ENCODE results near the gene UNC13A. TPM values are rescaled to one million over a fixed set of nuclear protein-coding genes. Genes with fewer than 3 reads are reported as not detected.

The UNC13A gene
- total RNA-seq: under 1 TPM; 0.24 to 0.28 TPM
- long read RNA-seq: 0 reads

DNA sequence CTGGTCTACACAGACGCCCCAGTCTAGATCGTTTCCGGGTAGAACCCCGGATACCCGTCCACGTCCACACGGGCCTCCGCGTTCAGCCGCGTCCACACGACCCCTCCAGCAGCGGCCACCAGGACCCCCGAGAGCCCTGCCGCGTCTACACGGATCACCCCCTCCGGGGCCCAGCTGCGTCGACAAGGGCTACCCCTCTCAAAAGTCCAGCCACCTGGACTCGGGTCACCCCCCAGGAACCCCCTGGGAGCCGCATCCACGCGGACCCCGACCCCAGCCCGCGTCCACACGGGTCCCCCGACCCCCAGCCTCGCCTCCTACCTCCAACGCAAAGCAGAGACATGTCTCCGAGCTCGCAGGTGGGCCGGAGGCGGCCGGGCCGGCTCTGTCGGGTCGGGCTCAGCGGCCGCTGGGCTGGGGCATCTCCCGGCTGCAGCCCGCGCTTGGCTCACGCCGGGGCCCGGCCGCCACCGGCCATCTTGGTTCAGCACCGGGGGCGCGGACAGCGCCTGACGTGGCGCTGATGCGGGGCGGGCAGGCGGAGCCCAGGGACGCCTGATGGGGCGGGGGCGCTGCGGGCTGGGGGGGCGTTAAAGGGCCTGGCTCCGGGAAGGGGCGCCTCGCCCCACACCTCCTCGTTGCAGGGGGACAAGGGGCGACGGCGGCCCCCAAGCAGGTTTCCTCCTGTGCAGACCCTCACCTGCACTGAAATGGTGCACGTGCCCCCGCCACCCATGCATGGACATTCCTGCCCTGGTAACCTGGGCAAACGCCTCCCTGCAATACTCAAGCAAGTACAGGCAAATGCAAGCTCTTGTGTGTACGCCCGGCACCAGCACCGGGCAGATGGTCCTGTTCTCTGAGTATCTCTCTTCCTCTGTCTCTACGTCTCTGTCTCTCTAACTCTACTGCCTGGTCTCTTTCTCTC lies at the start of gene UNC13A:
Gene UNC13A (minus strand): TSS at position 498 of the 928 bp plus-strand sequence. CDS start 155 bp downstream, at position 343.
- intact Hi-C loops (cut with DNase I, micrococcal nuclease): no loop called here
- DNase-seq: peak in 1 of 2 donors; percentile 55

DNA sequence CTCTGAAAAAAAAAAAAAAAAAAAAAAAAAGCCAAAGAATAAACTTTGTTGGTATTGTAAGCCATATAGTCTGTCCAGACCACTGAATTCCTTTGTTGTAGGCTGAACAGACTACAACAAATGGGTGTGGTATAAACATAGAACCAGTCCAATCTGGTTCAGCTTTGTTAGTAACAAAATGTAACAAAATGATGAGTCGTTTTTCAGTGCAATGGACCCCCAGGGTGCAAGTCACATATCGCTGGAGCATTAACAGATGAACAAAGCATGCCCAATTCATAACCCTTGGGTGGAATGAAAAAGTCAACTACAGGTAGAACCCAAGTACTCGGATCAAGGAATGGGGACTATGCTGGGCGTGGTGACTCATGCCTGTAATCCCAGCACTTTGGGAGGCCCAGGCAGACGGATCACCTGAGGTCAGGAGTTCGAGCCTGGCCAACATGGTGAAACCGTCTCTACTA lies 49.6 kb upstream of the UNC13A start:
- ATAC-seq (no peak), DNase-seq (no peak)
- intact Hi-C loops (cut with DNase I, micrococcal nuclease): no loop called here

More for the DNA sequence above, at the start of gene UNC13A:
- peak; percentile 80 for ATAC-seq

DNA sequence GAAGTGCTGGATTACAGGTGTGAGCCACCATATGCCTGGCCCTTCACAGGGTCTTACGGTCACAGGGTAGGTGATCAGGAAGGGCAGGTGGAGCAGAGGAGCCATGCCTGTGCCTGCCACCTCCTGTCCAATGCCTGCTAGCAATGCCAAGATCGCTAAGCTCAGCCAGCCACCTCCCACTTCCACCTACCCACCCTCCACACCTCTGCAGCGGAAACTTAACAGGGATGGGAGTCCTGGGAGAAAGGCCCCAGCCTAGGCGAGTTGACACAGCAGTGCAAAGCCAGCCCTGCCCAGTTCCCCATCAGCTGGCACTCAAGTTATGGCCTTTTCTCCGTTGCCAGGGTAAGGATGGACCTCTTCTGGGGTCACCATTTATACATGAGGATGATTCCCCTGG lies 47.3 kb upstream of the UNC13A start:
- no peak for ATAC-seq
- DNase-seq: no peak
- intact Hi-C loops (cut with DNase I, micrococcal nuclease): no loop called here

DNA sequence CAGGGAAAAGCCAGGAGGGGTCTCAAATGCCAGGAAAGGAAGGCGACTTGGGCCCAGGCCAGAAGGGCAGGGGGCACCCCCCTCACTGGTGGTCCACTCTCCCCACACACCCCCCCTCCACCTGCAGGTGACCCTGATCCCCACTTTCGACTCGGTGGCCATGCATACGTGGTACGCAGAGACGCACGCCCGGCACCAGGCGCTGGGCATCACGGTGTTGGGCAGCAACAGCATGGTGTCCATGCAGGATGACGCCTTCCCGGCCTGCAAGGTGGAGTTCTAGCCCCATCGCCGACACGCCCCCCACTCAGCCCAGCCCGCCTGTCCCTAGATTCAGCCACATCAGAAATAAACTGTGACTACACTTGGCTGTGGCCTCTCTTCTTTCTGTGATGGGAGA lies 46.0 kb upstream of the UNC13A start:
- intact Hi-C loops (cut with DNase I, micrococcal nuclease): no loop called here
- no peak for ATAC-seq
- no peak for DNase-seq

DNA sequence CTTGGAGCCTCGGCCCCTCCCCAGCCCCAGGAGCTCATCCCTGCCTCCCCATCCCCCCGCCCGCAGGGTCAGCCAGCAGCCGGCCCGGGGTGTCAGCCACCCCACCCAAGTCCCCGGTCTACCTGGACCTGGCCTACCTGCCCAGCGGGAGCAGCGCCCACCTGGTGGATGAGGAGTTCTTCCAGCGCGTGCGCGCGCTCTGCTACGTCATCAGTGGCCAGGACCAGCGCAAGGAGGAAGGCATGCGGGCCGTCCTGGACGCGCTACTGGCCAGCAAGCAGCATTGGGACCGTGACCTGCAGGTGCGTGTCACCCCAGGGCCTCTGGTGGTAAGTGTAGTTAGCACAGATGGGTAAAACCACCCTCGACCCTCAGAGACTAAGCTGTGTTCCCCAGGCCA lies 45.0 kb upstream of the UNC13A start:
- intact Hi-C loops (cut with DNase I, micrococcal nuclease): no loop called here
- ATAC-seq (no peak), DNase-seq (no peak)

DNA sequence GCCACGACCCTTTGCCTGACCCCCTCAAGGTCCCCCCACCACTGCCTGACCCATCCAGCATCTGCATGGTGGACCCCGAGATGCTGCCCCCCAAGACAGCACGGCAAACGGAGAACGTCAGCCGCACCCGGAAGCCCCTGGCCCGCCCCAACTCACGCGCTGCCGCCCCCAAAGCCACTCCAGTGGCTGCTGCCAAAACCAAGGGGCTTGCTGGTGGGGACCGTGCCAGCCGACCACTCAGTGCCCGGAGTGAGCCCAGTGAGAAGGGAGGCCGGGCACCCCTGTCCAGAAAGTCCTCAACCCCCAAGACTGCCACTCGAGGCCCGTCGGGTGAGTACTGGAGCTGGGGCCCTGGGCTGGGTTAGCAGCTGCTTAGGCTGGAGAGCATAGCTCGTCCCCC lies 39.7 kb upstream of the UNC13A start:
- no peak for ATAC-seq
- no peak for DNase-seq
- intact Hi-C loops (cut with DNase I, micrococcal nuclease): no loop called here

DNA sequence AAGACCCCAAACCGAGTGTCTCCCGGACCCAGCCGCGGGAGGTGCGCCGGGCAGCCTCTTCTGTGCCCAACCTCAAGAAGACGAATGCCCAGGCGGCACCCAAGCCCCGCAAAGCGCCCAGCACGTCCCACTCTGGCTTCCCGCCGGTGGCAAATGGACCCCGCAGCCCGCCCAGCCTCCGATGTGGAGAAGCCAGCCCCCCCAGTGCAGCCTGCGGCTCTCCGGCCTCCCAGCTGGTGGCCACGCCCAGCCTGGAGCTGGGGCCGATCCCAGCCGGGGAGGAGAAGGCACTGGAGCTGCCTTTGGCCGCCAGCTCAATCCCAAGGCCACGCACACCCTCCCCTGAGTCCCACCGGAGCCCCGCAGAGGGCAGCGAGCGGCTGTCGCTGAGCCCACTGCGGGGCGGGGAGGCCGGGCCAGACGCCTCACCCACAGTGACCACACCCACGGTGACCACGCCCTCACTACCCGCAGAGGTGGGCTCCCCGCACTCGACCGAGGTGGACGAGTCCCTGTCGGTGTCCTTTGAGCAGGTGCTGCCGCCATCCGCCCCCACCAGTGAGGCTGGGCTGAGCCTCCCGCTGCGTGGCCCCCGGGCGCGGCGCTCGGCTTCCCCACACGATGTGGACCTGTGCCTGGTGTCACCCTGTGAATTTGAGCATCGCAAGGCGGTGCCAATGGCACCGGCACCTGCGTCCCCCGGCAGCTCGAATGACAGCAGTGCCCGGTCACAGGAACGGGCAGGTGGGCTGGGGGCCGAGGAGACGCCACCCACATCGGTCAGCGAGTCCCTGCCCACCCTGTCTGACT lies 39.0 kb upstream of the UNC13A start:
- peak; percentile 22 for ATAC-seq
- no peak for DNase-seq

GRCh38 chr19:17726136-17726741 lies 38.1 kb upstream of the UNC13A start:
- no peak for DNase-seq
- ATAC-seq: no peak
- intact Hi-C loops (cut with DNase I, micrococcal nuclease): no loop called here

More for the DNA sequence above, 39.0 kb upstream of the UNC13A start:
- intact Hi-C loops (cut with DNase I, micrococcal nuclease): no loop called here

DNA sequence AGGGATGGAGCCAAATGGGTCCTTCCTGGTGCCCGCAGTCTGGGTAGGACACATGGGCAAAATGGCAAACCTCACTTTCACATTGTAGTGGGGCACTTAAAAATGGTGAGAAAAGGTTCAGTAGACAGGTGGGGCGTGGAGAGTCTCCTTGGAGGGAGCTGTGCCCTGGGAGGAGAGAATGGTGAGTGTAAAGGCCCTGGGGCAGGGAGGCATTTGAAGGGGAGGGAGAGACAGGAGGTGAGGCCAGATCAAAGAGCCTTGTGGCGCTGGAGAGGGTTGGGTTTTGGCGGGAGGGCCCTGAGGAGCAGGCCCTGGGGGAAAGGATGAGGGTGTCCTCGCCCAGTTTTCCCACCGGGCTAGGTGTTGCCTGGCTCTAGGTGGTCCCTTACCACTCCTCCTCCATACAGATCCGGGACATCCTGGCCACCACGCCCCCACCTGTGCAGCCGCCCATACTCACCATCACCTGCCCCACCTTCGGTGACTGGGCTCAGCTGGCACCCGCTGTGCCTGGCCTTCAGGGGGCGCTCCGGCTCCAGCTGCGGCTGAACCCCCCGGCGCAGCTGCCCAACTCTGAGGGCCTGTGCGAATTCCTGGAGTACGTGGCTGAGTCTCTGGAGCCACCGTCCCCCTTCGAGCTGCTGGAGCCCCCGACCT lies 37.4 kb upstream of the UNC13A start:
- DNase-seq: no peak
- intact Hi-C loops (cut with DNase I, micrococcal nuclease): no loop called here
- peak; percentile 32 for ATAC-seq

GRCh38 chr19:17724655-17725054 lies 36.5 kb upstream of the UNC13A start:
- DNase-seq (no peak), ATAC-seq (no peak)

GRCh38 chr19:17722655-17723240 lies 34.6 kb upstream of the UNC13A start:
- intact Hi-C loops (cut with DNase I, micrococcal nuclease): no loop called here
- DNase-seq (no peak), ATAC-seq (no peak)

More at GRCh38 chr19:17724655-17725054, 36.5 kb upstream of the UNC13A start:
- intact Hi-C loops (cut with DNase I, micrococcal nuclease): no loop called here

GRCh38 chr19:17721821-17722220 lies 33.7 kb upstream of the UNC13A start:
- intact Hi-C loops (cut with DNase I, micrococcal nuclease): no loop called here
- DNase-seq (no peak), ATAC-seq (no peak)

DNA sequence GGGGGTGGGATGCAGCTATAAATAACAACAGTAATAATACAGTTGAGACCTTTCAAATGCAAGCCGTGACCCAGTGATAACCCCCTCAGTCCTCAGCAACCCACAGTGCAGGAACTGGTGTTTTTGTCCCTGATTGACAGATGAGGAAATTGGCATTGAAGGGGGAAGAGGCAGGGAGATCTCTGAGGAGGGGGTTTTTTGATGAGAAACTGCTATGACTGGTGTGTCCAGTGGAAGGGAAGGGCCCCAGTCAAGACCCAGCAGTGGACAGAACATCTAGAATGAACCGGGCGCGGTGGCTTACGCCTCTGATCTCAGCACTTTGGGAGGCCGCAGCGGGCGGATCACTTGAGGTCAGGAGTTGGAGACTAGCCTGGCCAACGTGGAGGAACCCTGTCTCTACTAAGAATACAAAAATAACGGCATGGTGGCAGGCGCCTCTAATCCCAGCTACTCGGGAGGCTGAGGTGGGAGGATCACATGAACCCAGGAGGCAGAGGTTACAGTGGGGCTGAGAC lies 33.0 kb upstream of the UNC13A start:
- ATAC-seq (no peak), DNase-seq (no peak)
- intact Hi-C loops (cut with DNase I, micrococcal nuclease): no loop called here

DNA sequence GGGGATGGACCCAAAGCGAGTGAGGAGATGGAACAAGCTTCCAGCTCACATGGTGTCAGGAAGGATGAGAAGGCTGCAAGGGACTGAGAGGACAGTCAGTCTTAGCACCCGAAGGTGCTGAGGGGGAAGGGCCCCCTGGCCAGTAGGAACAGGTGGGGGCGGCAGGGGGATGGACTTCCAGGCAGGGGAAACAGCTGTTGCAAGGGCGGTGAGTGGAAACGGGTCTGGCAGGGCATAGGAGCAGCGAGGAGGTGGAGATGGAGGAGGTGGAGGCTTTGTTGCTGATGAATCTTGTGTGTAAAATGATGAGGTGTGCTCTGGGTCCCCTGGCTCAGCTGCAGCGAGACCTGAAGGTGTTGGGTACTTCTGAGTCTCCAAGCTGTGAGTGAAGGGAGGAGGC lies 32.3 kb upstream of the UNC13A start:
- ATAC-seq: no peak
- DNase-seq: no peak
- intact Hi-C loops (cut with DNase I, micrococcal nuclease): no loop called here

DNA sequence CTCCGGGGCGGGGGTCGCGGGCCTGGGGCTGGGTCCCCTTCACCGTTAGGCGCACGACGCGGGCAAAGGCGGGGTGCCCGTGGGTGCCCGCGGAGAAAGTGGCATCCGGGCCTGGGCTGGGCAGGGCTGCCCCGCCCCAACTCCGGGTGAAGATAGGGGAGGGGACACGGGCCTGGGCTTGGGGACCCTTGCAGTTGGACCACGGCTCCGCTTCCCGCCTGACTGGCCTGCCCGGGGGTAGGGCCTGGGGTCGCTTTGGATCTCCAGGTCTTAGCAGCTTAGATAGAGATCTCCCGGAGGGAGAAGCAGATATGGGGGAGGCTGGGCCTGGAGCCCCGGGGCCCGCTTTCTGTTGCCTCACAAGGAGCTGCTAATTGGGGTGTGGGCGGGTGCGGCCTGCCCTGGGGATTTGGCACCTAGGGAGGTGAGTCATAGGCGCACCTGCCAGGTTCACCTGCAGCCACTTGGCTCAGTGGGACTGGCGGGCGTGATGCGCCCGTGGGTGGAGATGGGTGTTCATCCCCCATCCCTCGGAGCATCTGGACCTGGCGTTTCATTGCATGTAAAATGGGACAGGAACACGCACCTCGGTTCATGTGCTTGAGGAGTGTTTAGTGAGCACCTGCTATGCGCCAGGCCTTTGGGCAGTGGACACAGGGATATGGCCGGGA lies 31.7 kb upstream of the UNC13A start:
- DNase-seq: peak; percentile 48 to 61
- intact Hi-C loops (cut with DNase I, micrococcal nuclease): no loop called here
- ATAC-seq: peak; percentile 57

DNA sequence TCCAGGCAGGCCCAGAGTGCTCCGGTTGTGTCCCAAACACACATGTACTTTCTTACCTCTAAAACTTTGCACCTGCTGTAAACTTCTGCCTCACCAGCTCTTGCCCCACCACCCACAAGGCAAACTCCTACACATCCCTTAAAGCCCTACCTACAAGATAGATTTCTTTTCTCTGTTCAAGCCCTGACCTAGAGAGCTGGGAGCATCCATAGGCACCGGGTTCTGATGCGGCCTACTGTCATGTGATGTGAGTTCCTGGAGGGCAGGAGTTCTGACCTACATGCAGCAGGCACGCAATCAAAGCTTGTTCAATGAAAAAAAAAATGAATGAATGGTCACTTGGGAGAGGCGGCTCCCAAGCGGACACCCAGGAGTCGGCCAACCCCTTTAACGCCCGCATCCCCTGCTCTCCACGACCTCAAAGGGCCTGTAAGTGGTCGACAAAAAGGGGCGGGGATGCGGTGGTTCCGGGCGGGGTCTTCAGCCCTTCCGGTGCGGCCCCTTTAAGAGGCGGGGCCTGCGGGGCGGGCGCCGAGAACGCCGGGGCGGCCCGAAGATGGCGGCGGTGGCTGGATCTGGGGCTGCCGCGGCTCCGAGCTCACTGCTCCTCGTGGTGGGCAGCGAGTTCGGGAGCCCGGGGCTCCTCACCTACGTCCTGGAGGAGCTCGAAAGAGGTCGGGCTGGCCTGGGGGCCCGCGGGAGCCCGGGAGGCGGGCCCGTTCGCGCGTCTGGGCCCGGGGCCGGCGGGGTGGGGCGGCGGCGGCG lies 31.0 kb upstream of the UNC13A start, which contains the start of gene MAP1S:
Gene MAP1S (plus strand): TSS at position 534 of the 765 bp plus-strand sequence. CDS start 23 bp downstream, at position 557.
- peak; percentile 66 for ATAC-seq
- DNase-seq: peak; percentile 42 to 71
- intact Hi-C loops (cut with DNase I, micrococcal nuclease): no loop called here

- DNase-seq: no peak
- intact Hi-C loops (cut with DNase I, micrococcal nuclease): no loop called here
- no peak for ATAC-seq
Observed at GRCh38 chr19:17718550-17718946, 30.4 kb upstream of the UNC13A start.

Measured in left colon (tissue), 2 donors.